Stimulated activated CD4-positive, alpha-beta T cell treated with anti-CD3 and anti-CD28 coated beads, Interleukin-15, amount 100 ng/mL, for 1 hour (primary cell): ENCODE measurements around the gene C2orf42.
A peak's percentile ranks its signal among the peaks of the same experiment; 100 is the strongest.
"Not testable (repeated sequence)": the region's sequence is repeated elsewhere in the genome, so short reads cannot be mapped to it uniquely, and the experiment has no call there.

Experiments used
- DNase-seq, 2 donors: peaks; one replicate each; pipeline ENCODE4 v3.0.0-alpha.2; 2020; ENCODE audit warnings: low read depth in 1 of 2, low spot score in 1 of 2

Gene C2orf42

GRCh38 chr2:70190418-70191243 lies at the start of gene C2orf42:
Gene C2orf42 (minus strand): TSS chr2:70191019. CDS start chr2:70181985, 9,034 bp downstream.
- DNase-seq = peak; percentile 92 to 93

- no peak for DNase-seq
Measured at GRCh38 chr2:70240599-70240998, 49.8 kb upstream of the C2orf42 start.

- no peak for DNase-seq
Measured at GRCh38 chr2:70233926-70234325, 43.1 kb upstream of the C2orf42 start.

- DNase-seq = no peak
Measured at GRCh38 chr2:70226781-70227180, 36.0 kb upstream of the C2orf42 start.

- not testable (repeated sequence) for DNase-seq
Measured at GRCh38 chr2:70223305-70223704, 32.5 kb upstream of the C2orf42 start.

GRCh38 chr2:70214953-70215549 lies 24.2 kb upstream of the C2orf42 start:
- no peak for DNase-seq

- no peak for DNase-seq
Measured at GRCh38 chr2:70214365-70214764, 23.5 kb upstream of the C2orf42 start.

- DNase-seq = no peak
Measured at GRCh38 chr2:70212298-70212932, 21.6 kb upstream of the C2orf42 start.

- no peak for DNase-seq
Measured at GRCh38 chr2:70211595-70211994, 20.8 kb upstream of the C2orf42 start.

- DNase-seq = no peak
Measured at GRCh38 chr2:70204452-70204851, 13.6 kb upstream of the C2orf42 start.

- no peak for DNase-seq
Measured at GRCh38 chr2:70203086-70203485, 12.3 kb upstream of the C2orf42 start.

GRCh38 chr2:70202236-70202806 lies 11.5 kb upstream of the C2orf42 start:
- DNase-seq = no peak

- DNase-seq = no peak
Measured at GRCh38 chr2:70201831-70202230, 11.0 kb upstream of the C2orf42 start.

- DNase-seq = no peak
Measured at GRCh38 chr2:70201225-70201768, 10.5 kb upstream of the C2orf42 start.

- no peak for DNase-seq
Measured at GRCh38 chr2:70199320-70199864, 8.6 kb upstream of the C2orf42 start.

GRCh38 chr2:70192516-70192915 lies 1.7 kb upstream of the C2orf42 start:
- DNase-seq = no peak

- DNase-seq = no peak
Measured at GRCh38 chr2:70191244-70191735, 471 bp upstream of the C2orf42 start.

- no peak for DNase-seq
Measured at GRCh38 chr2:70188460-70188859, 2.4 kb downstream of the C2orf42 start.

- DNase-seq = not testable (repeated sequence)
Measured at GRCh38 chr2:70187170-70187569, 3.6 kb downstream of the C2orf42 start.

- DNase-seq = no peak
Measured at GRCh38 chr2:70182689-70183088, 8.1 kb downstream of the C2orf42 start.

GRCh38 chr2:70181363-70181956 lies 9.4 kb downstream of the C2orf42 start:
- no peak for DNase-seq
